Thyroid gland (tissue), 4 donors: ENCODE measurements around the gene CISH.

ENCODE experiments used
- CTCF ChIP-seq, 6 experiments: fragments of 200-600 bp in 3 of 6; fragments of 450-650 bp in 3 of 6; sonication (generic) in 3 of 6; IDR thresholded peaks; one replicate each; pipeline ENCODE4 v1.5.1; 2016 to 2019; ENCODE audit warnings: antibody characterized with exemption in 6 of 6, mild to moderate bottlenecking in 2 of 6, inconsistent platforms in 1 of 6, moderate library complexity in 1 of 6
- POLR2A ChIP-seq, 2 donors: fragments of 450-650 bp; IDR thresholded peaks; one replicate each; pipeline ENCODE4 v1.6.1; 2017; ENCODE audit warnings: antibody characterized with exemption in 2 of 2, mild to moderate bottlenecking in 2 of 2, moderate library complexity in 1 of 2

GRCh38 chr3:50656417-50657195 lies 45.0 kb upstream of the CISH start:
- TF ChIP-seq CTCF (IDR thresholded peaks at IDR 0.05) (no peak), POLR2A (IDR thresholded peaks at IDR 0.05) (no peak)
